GM18505 (cell line): ENCODE data around the gene LBHD1.

Experiments used
- ATAC-seq: cut with Tn5 transposase; IDR thresholded peaks from one replicate; pipeline ENCODE4 v1.9.1; 2021; ENCODE audit not compliant: unreplicated experiment
- POLR2A ChIP-seq: IDR thresholded peaks from 4 replicates; pipeline ENCODE4 v1.6.1; 2011; ENCODE audit warnings: borderline replicate concordance; ENCODE audit not compliant: insufficient read depth, insufficient read length; ENCODE audit errors: extremely low read depth

The LBHD1 gene

DNA sequence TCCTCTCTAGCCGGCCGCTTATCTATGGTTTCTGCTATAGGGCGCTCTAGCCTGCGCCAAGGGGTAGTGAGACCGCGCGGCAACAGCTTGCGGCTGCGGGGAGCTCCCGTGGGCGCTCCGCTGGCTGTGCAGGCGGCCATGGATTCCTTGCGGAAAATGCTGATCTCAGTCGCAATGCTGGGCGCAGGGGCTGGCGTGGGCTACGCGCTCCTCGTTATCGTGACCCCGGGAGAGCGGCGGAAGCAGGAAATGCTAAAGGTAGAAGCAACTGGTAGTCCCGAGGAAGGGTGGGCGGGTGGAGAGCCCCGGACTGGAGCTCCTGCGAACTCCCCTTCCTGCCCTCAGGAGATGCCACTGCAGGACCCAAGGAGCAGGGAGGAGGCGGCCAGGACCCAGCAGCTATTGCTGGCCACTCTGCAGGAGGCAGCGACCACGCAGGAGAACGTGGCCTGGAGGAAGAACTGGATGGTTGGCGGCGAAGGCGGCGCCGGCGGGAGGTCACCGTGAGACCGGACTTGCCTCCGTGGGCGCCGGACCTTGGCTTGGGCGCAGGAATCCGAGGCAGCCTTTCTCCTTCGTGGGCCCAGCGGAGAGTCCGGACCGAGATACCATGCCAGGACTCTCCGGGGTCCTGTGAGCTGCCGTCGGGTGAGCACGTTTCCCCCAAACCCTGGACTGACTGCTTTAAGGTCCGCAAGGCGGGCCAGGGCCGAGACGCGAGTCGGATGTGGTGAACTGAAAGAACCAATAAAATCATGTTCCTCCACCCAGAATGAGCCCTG, at the start of gene LBHD1, which contains the start of gene UQCC3:
TSS of gene LBHD1 (minus strand) at position 660 of the 782 bp plus-strand sequence. CDS start 2,236 bp downstream, outside the sequence.
TSS of gene UQCC3 (plus strand) at position 66 of the 782 bp plus-strand sequence. CDS start at position 139, 73 bp downstream.
- TF ChIP-seq POLR2A, result peak; percentile 84
- ATAC-seq, result peak; percentile 53

DNA sequence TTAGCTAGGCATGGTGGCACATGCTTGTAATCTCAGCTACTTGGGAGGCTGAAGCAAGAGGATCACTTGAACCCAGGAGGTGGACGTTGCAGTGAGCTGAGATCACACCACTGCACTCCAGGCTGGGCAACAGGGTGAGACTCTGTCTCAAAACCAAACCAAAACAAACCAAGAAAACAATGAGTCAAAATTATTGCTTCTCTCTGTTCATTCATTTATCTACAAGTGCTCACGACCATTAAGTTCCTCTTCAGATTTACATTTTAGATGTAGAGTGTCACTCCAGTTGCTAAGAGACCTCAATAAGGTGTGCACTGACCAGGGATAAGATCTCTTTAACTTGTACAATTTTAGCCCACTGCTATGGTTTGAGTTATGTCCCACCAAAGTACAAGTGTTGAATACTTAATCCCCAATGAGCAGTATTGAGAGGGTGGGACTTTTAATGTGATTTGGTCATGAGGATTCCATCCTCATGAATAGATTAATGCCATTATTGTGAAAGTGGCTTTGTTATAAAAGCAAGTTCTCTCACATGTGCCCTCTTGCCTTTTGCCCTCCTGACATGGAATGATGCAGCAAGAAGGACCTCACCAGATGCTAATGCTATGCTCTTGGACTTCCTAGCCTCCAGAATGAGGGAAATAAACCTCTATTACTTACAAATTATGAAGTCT, 47.4 kb upstream of the LBHD1 start:
- no peak for ATAC-seq
- no peak for TF ChIP-seq POLR2A

DNA sequence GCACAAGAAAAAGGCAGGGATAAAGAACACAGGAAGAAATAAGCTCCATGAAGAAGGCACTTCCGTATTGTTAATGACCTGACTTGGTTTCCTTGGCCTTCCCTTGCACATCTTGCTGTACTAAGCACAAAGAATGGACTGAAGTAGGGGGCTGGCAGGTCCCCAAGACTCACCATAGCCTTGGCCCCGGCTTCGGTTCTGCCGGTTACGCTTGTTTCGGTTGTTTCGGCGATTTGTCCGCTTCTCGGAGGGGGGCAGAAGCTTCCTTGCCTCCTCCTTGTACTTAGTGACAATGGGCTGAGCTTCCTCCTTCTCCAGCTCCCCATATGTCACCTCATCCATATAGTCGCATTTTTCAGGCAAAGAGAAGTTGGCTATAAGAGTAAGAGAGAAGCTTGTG, 44.7 kb upstream of the LBHD1 start:
- TF ChIP-seq POLR2A, result no peak
- no peak for ATAC-seq

DNA sequence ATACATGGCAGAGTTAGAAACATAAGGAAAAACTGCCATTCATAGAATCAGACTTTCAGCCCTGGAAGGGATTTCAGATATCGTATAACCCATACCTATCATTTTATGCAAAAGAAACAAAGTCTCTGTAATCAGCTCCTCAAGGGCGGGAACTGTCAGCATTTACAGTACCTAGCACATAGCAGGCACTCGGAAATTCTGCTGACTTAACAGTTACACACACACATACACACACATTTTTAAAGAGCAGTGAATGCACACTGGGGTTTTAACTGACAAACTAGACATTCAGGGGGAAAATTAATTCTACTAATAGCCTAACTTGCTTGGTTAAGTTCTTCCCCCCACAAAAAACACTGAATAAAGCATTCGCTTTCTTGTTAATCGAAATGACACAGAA, 44.1 kb upstream of the LBHD1 start:
- ATAC-seq, result no peak
- TF ChIP-seq POLR2A, result no peak

DNA sequence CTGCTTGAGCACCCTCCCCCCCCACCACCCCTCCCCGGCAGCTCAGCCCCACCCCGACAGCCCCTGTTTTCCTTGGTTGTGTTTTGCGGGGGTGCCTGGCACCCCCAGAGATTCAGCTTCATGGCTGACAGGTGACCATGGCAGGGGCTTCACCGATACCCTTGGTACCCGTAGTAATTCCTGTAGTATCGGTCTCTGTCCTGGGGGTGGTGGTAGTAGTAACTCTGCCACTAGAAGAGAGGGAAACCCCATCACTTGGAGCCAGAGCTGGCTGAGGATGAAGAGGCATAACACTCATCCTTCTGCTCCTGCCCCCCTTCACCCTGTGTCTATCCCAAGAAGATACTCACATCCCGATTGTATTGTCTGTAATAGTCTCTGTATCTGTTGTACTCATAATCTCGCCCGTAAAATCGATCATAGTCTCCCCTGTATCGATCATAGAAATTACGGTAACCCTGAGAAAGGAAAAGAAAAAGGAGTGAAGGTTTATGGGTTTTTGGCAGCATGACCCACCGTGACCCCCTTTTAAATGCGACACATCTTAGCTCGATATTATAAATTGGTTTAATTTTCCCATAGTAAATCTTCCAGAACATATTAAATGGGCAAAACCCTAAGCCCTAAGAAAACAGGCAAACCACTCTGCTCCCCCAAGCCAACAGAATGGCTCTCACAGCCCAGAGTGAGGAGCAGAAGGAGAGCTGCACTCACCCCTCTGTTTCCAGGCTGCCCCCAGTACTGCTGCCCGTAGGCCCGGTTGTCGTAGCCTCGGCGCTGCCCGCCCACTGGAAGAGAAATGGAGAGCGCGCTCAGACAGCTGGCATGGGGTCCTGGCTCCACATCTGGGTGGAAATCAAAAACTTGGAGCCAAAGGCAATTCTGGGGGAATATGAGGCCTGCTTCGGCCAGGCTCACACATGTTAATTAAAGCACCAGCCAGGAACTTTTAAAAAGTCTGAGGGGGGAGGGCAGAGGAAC, 43.4 kb upstream of the LBHD1 start:
- ATAC-seq, result no peak
- no peak for TF ChIP-seq POLR2A

DNA sequence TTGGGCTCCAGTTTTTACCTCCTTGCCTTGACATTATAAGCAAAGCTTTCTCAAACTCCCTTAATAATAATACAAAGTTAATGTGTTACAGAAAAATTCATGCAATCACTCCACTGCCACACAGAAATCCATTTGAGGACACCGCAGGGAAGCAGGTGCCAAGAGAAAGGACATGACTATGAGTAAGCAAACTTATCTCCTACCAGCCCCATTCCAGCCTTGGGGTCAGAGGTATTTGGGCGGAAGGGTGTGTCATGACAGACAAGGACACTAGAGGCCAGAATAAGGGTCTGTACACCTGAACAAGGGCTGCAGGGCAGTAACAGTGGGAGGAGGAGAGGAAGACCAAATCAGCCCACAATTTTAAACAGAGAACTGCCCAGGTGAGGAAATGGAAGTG, 41.3 kb upstream of the LBHD1 start:
- TF ChIP-seq POLR2A, result no peak
- ATAC-seq, result no peak

DNA sequence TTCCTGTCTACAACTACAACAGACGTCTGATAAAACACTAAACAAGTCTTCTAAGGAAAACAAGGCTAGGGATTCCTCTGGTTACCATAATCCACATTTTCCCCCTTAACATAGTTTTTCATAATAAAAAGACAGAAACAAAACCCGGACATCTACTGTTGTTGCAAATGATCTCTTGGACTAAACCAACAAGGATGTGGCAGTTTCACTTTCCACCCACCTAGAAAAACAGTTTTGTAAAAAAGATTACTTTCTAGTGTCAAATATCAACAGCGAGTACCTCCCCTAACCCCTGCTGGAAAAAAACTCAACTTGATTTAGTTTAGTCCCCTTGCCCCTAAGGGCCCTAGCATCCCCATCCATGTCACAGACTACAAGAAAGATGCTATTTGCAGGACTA, 40.8 kb upstream of the LBHD1 start:
- ATAC-seq, result no peak
- no peak for TF ChIP-seq POLR2A

DNA sequence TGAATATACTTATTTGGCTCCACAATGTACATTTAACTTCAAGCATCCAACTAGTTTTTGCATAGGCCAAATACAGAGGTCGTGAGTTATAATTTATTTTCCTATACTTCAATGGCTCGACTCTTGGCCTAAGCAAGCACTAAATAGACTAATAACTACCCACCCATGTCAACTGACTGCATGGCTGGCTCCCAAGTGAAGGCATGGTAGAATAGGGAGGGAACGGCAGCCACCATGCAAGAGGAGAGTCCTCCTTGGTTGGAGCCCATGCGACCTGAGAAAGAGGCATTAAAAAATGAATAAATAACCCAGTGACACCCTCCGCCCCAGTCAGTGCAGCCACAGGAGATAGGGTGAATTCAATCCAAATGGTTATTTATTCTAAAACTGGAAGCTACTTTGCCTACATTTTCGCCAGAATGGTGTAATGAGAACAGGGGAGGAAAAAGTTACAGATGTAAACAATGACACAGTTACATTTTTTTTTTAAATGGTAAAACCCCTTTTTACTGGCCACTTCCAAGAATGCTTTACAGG, 40.3 kb upstream of the LBHD1 start:
- no peak for ATAC-seq
- TF ChIP-seq POLR2A, result no peak

DNA sequence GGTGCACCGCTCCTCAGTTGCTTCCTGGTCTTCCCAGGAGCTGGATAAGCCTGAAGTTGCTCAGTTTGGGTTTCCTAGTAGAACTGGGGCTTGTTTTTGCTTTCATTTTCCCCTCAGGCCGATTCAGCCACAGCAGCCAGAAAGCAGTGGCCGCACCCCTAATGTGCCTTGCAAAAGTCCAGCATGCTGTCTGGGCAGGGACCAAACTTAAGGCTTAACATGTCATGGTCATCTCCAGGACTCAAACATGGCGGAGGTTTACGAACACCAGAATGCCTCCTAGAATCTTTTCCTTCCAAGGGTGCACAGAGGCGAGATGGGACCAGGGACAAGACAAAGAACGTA, 37.9 kb upstream of the LBHD1 start:
- ATAC-seq, result no peak

DNA sequence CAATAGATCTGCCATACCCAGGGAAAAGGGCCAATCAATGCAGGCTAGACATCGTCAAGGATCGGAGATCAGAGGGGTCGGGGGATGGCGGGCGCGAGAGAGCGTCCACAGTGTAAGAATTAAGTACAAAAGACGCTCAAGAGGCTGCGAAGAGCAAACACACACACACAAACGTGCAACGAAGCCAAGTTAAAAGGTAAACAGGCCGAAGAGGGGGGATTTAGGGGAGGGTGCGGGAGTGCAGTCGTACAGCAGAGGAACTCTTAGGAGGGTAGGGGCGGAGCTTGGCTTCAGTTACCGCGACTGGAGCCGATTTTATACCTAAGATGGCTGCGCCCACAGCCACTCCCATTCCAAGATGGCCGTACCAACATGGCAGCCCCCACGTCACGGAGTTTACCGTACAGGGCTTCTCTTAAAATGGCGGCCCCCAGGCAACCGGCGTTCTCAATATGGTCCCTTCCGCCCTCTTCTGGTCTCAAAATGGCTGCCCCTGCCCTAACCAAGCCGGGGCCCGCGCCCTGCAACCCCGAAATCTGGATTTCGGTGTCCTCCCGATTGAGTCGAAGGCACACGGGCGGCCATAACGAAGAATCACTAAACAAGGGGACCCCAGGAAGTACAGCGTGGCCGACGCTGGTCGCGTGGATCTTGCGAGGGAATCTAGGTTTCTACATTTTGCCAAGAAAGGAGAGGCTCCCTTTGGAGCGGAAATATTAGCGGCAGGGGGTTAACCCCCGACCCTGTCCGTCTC, 37.4 kb upstream of the LBHD1 start:
- TF ChIP-seq POLR2A, result peak; percentile 73
- peak; percentile 51 for ATAC-seq

More for the DNA sequence above, 37.9 kb upstream of the LBHD1 start:
- TF ChIP-seq POLR2A, result no peak

DNA sequence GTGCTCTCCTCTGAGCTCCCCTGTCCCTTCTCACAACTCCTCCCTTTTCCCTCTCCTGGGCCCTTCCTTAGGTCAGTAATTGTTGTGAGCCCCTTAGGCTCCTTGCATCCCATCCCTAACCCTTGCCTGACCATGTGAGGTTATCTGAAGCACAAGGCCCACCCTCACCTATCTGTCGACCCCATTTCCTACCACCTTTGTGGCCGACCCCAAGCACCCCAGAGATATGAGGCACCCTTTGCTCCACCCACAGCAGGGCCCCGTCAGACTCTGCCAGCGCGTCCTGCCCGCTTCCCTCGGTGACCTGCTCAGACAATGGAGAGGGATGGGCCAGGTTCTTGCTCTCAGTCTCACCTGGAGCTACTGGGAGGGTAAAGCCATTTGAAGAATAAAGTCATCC, 36.7 kb upstream of the LBHD1 start:
- no peak for TF ChIP-seq POLR2A
- ATAC-seq, result no peak

DNA sequence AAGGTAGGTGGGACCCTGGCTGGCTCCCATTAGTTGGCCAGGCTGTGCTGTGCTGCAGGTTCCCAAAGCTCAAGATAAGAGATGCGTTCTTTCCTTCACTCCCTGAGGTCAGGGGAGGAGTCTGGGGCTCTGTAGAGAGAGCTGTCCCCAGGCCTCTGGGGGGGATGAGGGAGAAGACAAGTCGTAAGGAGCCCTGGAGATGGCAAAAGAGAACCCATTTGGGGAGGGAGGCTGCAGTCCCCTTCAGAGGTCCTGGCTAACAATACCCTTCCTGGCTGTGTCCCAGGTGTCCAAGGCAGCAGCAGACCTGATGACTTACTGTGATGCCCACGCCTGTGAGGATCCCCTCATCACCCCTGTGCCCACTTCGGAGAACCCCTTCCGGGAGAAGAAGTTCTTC, 36.3 kb upstream of the LBHD1 start:
- TF ChIP-seq POLR2A, result no peak
- no peak for ATAC-seq
